ENCODE data around the gene SRA1.

GRCh38 chr5:140557136-140557805 lies at the start of gene SRA1:
- no peak for TF ChIP-seq CTCF (conservative IDR thresholded peaks at IDR 0.05; ENCODE audit: low read length)
- TF ChIP-seq EZH2phosphoT487 (IDR thresholded peaks at IDR 0.05; ENCODE audit: borderline replicate concordance, low read depth, low read length): no peak
